Skeletal muscle cell (primary cell): Measurements from ENCODE around the gene GRID2.

Source experiments
- DNase-seq: peaks from one replicate; pipeline ENCODE4 v3.0.0-alpha.2; 2010; ENCODE audit warnings: low read depth
- H3K4me3 ChIP-seq: 2 replicates; pipeline ENCODE4 v1.5.1; 2011; ENCODE audit warnings: low read depth, mild to moderate bottlenecking, control low read depth, low read length, moderate library complexity

Gene GRID2

DNA sequence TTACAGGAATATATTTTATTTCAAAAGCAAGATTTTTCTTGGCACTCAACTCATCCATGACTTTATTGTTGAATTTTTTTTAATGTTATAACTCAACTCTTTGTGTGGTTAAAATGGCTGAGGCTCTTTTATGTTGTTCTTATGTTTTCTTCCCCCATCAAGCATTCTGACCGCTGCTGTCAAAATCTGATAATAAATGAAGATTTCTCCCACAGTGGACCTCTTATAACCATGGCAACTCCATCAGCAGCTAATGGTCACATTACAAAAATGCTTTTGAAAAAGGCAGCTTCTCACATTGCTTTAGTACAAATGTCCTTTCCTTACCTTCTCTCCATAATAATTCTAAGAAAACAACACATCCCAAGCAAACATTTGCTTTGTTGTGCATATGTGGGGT, 1428.7 kb downstream of the GRID2 start:
- DNase-seq: no peak

DNA sequence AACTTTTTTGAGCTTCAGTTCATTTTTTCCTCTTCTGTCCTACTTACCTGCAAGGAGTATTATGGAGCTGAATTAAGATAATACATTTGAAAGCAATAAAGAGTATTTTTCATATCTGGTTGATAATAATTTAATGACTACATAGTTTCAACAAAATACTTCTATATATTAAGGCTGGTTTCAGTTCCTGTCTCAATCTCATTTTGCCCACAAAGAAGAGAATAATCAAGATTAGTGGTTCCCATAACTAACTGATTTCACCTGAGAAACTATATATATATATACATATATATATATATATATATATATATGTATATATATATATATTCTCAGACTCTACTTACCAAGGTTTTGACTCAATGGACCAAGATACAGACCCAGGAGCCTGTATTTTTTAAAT, 1437.1 kb downstream of the GRID2 start:
- DNase-seq: no peak
- H3K4me3 ChIP-seq: no peak overlapping the region

More for the DNA sequence above, 1428.7 kb downstream of the GRID2 start:
- no peak overlapping the region for H3K4me3 ChIP-seq

DNA sequence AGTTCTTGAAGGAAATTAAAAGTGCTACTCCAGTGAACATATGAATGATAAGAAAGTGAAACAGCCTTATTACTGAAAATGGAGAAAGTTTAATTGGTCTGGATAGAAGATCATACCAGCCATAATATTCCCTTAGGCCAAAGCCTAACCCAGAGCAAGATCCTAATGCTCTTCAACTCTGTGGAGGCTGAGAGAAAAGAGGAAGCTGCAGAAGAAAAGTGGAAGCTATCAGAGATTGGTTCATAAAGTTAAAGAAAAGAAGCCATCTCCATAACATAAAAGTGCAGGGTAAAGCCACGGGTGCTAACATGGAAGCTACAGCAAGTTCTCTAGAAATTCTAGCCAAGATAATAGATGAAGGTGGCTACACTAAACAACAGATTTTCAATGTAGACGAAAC, 1439.3 kb downstream of the GRID2 start:
- no peak for DNase-seq
- no peak overlapping the region for H3K4me3 ChIP-seq

DNA sequence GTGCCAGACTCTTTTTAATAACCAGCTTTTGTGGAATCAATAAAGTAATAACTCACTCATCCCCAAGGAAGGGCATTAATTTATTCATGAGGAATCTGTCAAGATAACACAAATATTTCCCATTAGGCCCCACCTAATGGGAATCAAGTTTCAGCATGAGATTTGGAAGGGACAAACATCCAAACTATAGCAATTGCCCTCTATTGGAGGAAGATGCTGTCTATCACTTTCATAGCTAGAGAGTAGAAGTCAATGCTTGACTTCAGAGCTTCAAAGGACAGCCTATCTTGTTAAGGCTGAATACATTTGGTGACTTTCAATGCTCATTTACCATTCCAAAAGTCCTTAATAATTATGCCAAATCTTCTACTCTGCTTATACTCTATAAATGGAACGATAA, 1439.9 kb downstream of the GRID2 start:
- H3K4me3 ChIP-seq: no peak overlapping the region
- DNase-seq: no peak

DNA sequence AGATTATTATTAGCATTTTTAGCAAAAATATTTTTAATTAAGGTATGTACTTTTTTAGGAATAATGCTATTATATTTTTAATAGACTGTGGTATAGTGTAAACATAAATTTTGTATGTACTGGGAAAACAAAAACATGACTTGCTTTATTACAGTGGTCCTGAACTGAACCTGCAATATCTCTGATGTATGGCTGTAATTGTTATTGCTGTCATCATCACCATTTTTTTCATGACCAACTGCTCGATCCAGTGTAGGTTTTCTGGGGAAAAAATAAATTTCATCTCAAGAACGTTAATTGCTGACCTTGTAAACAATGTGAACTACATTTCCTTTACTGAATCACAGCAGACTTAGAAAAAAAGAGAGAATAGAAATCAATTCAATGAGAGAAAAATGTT, 1441.2 kb downstream of the GRID2 start:
- no peak for DNase-seq
- no peak overlapping the region for H3K4me3 ChIP-seq

DNA sequence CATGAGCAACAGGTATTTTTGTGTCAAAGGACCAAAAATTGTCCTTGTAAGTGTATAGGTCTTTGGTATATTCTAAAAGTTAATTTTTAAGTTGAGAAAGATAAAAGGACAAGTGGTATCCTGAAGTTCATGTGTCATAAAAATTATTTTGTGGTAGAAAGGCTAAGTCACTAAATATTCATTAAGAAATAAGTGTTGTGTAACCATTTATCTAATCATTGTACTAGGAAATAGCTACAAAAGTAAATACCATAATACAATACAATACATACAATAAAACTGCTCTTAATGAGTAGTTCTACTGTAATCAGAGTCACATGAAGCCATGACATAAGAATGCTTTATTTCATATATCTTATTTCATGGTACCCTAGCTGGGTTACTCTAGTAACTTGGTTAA, 1442.3 kb downstream of the GRID2 start:
- H3K4me3 ChIP-seq: no peak overlapping the region
- no peak for DNase-seq

DNA sequence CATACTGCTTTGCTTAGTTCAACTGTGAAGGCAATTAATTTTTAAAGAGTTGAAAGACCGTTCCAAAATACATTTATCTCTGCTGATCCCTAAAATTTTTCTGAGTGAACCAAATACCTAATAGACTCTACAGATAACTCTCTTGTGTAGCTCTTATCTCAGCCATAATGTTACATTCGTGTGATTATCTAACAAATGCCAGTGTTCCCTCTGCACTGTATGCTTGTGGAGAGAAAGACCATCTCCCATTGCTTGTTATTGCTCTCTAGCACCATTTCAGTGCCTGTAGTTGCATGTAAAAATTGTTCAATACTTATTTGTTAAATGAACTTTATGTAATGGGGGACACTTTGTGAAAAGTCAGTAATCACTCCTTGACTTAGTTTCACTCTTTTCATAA, 1443.5 kb downstream of the GRID2 start:
- H3K4me3 ChIP-seq: no peak overlapping the region
- no peak for DNase-seq

DNA sequence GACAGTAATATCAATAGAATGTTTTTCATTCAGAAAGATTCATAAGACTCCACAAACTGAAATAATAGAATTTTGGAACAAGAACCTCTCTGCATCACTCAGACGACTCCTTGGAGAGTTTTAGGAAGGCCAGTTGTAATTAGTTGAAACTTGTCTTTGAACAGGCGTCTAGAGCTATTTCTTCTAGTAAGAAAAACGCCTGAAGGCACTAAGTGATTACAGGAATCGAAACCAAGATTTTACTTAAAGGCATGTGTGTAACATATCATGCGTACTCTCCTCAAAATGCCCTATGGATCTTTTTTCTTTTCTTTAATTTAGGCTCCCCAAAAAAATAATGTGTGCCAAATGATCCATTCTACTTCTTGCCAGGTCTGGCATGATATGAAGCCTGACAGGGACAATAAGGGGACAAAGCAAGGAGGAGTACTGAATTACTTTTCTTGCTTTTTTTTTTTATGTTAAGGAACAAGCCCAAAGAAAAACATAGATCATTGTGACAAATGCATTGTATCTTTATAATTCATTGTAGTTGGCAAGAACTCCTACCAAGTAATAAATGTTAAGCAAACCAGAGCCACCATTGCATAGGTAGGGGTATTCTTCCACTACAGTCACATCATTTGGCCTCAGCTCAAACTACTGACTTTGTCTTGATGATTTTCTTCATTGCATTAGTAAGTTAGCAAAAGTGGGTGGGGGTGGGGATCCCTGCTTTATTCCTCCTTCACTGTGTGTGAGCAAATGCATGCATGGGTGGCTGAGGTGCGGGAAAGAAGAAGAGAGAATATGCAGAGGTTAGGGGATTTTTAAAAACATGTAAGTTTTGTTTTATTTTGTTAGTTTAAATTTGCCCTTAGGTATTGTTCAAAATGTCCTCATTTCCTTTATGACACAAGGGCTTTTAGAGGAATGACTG, 1444.9 kb downstream of the GRID2 start:
- no peak for DNase-seq
- H3K4me3 ChIP-seq: no peak overlapping the region

DNA sequence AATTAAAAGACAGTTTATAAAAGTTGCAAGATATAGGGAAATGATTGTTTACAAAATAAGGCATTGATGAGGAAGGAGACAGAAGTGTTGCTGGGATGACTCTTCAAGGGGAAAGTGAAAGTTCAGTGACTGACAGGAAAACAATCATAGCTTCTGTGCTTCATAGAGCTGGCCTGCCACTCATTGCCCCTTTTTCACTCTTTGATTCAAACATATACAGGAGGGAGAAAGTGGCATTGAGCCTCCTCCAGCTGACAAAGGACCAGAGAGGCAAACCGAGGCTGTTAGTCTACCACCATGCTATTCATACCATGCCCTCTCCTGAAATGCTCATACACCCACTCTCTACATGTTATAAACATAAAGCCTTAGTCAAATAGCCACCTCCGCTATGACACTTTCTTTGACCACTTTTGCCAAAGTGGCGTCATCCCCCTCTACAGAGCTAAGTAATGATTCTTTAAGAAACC, 1445.6 kb downstream of the GRID2 start:
- no peak for DNase-seq
- H3K4me3 ChIP-seq: no peak overlapping the region

DNA sequence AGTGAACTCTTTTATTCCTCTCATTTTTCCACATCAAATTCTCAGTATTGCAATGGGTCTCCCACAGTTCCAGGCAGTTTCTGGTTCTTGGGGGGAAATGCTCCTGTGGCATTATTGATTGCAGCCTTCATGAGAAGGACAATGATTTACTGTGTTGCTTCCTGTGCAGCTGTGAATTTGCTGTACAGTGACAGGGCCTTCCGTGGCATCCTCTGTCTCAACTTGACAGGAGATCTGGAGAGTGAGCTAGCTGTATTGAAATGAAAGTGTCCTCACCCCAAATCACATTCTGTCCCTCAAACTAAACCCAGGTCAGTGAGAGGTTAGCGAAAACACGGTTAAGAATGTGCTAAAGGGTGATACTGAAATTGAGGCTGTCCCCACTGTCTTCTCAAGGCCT, 1447.6 kb downstream of the GRID2 start:
- H3K4me3 ChIP-seq: no peak overlapping the region
- DNase-seq: no peak

DNA sequence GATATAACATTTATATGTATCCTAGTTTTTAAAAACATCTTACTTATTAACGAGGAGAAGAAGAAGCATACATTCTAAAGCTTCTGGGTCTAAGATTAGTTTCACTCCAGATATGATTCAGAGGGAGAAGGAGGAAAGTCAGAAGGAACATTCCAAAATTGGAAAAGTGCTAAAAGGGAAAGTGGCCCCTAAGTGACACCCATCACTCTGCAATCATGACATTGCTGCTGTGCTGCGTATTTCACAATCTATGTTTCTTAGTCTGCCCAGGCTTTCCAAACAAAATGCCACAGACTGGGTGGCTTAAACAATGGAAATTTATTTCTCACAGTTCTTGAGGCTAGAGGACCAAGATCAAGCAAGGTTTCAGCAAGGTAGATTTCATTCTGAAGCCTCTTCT, 1452.3 kb downstream of the GRID2 start:
- DNase-seq: no peak
- no peak overlapping the region for H3K4me3 ChIP-seq

DNA sequence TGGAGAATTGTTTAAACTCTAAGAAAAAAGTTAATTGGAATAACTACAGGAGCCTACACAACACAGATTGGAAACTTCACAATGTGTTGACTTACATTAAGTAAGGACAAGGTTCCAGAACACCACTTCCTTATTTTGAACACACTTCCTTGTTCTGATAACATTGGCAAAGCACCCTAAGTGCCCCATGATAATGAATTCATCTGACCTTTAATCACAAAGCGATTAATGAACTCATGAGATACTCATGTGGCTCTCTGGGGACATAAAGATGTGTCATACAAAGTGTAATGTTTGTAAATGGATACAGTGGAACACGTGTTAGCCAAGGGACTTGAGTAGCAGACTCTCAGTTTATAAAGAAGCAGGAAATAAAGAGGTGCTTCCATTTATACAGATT, 1455.7 kb downstream of the GRID2 start:
- no peak overlapping the region for H3K4me3 ChIP-seq
- no peak for DNase-seq

DNA sequence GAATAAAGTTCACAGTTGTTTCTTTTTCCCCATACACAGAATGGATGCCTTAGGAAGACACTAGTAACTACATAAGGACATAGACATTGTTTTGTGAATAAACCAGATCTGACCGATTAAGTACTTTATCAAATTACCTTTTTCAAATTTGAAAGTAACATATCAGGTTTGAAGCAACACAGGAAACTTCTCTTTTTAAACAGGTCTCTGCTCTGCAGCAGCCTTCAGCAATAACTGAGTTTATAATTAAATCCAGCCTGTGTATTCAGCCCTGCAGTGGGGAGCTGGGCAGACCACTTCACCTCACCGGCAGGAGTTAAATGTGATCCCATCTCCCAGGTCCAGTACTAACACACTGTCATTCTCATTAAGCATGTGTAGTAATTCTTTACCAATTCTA, 1456.5 kb downstream of the GRID2 start:
- no peak overlapping the region for H3K4me3 ChIP-seq
- no peak for DNase-seq

DNA sequence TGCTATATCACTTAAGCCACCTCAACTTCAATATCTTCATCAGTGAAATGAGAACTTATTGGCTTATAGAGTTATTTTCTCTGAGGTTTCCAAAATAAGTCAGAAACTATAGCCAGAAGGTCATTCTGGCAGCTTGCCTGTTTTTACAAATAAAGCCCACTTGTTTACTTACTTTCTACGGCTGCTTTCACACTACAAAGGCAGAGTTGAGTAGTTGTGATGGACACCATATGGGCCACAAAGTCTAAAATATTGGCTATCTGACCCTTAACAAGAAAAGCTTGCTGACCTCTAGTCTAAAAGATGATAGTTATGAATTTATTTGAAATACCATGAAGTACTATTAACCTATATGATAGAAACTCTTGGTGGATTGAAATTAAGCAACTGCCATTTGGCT, 1457.5 kb downstream of the GRID2 start:
- DNase-seq: no peak
- H3K4me3 ChIP-seq: no peak overlapping the region

DNA sequence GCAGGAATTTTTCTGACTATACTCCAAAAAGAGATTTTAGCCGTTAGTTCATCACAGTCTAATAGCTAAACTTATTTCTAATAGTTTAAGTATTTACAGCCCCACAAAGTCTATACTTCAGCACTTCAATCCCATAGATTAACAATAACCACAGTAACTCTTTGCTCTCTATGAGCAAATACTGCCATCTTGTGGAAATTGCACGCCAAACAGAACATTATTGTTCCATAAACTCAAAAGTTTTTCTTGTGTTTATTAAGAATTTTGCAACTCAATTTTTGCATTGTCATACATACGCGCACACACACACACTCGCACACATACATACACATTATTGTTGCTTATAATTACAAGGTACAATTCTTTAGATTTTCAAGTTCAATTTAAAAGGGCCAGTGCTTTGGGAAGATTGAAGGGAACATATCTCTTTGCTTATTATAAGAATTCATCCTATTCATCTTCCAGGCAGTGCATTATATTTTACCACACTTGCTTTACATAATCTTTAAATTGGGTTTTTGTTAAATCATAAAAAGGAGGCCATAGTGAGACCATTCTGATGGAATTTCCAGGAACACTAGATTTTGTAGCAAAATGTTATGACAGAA, 1461.0 kb downstream of the GRID2 start:
- DNase-seq: no peak
- H3K4me3 ChIP-seq: no peak overlapping the region

DNA sequence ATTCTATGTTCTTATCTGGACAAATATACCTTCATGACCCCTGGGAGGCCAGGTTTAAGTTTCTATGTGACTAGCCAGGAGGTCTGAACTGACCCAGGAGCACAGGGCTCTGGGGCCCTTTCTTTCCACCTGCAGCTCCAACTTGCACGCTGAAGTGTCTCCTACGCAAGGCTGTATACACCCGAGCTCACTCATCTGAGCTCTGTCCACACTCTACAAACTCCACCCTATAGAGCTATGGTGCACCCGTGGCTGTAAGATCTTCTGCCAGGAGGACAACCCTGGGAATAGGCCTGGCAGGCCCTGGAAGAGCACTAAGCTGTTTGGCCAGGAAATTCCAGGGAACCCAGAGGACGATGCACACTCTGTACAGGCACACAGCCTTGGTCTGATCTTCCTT, 1464.2 kb downstream of the GRID2 start:
- DNase-seq: no peak

DNA sequence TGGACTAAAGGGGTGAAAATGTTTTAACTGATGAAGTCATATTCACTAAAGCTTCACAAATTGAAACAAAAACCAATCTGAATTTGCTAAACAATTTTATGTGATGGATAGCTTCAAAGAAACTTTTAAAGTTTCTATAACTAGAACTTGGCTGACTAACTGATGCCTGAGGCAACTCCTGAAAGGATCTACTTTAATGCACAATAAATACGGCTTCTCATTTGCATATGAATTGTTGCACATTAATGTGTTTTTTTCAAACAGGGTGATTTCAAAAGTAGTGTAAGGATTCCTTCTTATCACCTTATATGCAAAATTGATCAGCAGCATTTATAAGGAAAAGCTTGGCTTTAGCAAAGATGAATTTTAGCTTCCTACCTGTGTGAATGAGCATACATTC, 1466.4 kb downstream of the GRID2 start:
- no peak for DNase-seq
- H3K4me3 ChIP-seq: no peak overlapping the region

More for the DNA sequence above, 1464.2 kb downstream of the GRID2 start:
- no peak overlapping the region for H3K4me3 ChIP-seq

DNA sequence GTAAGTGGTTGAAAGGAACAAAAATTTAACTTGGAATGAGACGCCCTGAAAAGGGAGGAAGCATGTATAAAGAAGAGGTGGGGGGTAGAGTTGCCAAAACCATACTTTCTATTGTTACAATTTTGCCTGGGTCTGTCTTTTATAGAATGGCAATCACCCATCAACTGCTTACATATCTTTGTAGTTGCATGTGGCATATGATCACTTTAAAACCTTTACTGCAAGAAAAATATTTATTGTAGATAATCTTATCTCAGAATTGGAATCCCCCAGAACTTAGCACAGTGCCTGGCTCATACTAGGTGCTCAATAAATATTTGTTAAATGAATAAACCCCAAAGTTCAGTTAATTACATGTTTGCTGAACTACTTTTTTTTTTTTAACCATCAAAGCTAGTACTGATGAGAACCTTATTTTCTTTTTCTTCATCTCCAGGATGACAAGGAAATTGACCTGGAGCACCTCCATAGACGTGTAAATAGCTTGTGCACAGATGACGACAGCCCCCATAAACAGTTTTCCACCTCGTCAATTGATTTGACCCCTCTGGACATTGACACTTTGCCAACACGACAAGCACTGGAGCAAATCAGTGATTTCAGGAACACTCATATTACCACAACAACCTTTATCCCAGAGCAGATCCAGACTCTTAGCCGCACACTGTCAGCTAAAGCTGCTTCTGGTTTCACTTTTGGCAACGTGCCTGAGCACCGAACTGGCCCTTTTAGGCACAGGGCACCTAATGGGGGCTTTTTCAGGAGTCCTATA, 1468.1 kb downstream of the GRID2 start:
- DNase-seq: no peak
- H3K4me3 ChIP-seq: no peak overlapping the region

DNA sequence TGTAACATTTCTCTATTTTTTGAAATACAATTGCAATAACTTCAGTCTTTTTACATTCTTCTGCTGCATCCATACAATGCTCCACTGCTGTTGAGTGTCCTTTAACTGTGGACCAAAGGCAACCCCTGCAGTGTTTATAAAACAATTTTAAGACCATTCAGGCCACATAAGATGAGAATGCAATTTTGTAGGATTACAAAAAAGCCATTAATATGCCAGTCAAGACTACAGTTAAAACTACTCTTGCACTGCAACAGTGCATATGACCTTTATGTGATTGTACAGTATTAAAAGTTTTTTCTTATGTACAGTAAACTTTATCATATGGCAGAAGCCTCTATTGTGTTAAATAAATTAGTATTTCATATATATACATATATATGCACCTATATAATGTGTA, 1469.1 kb downstream of the GRID2 start:
- no peak overlapping the region for H3K4me3 ChIP-seq
- no peak for DNase-seq

DNA sequence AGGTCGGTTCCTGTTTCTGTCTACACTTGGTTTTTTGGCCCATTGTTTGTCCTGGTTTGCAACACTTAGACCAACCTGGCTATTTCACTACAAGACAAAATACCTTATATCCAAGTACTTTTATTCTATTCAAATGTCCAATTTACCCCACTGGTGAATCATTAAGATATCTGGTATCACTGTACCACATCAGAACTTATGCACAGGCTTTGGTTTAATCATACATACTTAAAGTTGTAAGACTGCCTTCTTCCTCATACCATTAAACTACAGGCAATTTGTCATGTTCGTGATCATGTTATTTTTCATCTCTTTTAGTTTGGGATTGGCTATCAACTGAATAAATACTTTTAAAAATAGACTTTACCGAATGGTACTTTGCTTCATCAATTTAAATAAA, 1471.8 kb downstream of the GRID2 start:
- H3K4me3 ChIP-seq: no peak overlapping the region
- DNase-seq: no peak
